ENCODE measurements around the gene ABCA8.
"Not testable (repeated sequence)": the region's sequence is repeated elsewhere in the genome, so short reads cannot be mapped to it uniquely, and the experiment has no call there.

Gene ABCA8, protein sequence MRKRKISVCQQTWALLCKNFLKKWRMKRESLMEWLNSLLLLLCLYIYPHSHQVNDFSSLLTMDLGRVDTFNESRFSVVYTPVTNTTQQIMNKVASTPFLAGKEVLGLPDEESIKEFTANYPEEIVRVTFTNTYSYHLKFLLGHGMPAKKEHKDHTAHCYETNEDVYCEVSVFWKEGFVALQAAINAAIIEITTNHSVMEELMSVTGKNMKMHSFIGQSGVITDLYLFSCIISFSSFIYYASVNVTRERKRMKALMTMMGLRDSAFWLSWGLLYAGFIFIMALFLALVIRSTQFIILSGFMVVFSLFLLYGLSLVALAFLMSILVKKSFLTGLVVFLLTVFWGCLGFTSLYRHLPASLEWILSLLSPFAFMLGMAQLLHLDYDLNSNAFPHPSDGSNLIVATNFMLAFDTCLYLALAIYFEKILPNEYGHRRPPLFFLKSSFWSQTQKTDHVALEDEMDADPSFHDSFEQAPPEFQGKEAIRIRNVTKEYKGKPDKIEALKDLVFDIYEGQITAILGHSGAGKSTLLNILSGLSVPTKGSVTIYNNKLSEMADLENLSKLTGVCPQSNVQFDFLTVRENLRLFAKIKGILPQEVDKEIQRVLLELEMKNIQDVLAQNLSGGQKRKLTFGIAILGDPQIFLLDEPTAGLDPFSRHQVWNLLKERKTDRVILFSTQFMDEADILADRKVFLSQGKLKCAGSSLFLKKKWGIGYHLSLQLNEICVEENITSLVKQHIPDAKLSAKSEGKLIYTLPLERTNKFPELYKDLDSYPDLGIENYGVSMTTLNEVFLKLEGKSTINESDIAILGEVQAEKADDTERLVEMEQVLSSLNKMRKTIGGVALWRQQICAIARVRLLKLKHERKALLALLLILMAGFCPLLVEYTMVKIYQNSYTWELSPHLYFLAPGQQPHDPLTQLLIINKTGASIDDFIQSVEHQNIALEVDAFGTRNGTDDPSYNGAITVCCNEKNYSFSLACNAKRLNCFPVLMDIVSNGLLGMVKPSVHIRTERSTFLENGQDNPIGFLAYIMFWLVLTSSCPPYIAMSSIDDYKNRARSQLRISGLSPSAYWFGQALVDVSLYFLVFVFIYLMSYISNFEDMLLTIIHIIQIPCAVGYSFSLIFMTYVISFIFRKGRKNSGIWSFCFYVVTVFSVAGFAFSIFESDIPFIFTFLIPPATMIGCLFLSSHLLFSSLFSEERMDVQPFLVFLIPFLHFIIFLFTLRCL (N-terminal part only)

DNA sequence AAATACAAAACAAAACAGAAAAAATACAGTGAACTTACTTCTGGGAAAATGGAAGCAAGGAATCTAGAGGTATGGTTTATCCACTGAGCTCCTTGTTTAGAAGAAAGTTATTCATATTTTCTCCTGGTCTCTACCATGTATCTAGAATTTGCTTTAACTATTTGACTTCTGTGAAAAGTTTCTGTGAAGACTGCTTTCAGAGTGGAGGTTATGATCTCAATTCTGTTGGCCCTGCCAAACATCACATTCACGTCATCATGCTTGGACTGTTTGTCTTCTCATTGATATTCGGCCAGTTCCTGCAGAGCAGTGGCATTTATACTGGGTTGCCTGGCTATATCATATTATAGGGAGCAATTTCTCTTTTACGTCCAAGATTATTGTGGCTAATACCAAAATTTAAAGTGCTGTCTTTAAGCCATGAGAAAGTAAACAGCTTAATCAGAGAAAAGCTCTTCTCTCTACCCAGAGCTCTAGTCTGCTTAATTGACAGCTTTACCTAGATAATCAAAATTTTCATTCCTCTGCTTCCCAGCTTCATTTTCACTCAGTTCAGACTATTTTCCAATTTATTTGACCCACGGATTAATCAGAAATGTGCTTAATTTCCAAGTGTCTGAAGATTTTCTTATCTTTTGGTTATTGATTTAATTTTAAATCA is at the start of gene ABCA8:
ABCA8 (minus strand) TSS at position 212 of the 661 bp plus-strand sequence. CDS start 13,358 bp downstream, outside the sequence.
- no peak for DNase-seq (ENCODE audit: low read depth in 4 of 4, low spot score in 1 of 4)

DNA sequence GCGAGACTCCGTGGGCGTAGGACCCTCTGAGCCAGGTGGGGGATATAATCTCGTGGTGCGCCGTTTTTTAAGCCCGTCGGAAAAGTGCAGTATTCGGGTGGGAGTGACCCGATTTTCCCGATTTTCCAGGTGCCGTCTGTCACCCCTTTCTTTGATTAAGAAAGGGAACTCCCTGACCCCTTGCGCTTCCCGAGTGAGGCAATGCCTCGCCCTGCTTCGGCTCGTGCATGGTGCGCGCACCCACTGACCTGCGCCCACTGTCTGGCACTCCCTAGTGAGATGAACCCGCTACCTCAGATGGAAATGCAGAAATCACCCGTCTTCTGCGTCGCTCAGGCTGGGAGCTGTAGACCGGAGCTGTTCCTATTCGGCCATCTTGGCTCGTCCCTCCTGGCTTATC is 49.6 kb upstream of the ABCA8 start:
- not testable (repeated sequence) for DNase-seq (ENCODE audit: low read depth in 4 of 4, low spot score in 1 of 4)

DNA sequence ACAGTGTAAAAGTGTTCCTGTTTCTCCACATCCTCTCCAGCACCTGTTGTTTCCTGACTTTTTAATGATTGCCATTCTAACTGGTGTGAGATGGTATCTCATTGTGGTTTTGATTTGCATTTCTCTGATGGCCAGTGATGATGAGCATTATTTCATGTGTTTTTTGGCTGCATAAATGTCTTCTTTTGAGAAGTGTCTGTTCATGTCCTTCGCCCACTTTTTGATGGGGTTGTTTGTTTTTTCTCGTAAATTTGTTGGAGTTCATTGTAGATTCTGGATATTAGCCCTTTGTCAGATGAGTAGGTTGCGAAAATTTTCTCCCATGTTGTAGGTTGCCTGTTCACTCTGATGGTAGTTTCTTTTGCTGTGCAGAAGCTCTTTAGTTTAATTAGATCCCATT is 44.6 kb upstream of the ABCA8 start:
- not testable (repeated sequence) for DNase-seq (ENCODE audit: low read depth in 4 of 4, low spot score in 1 of 4)

DNA sequence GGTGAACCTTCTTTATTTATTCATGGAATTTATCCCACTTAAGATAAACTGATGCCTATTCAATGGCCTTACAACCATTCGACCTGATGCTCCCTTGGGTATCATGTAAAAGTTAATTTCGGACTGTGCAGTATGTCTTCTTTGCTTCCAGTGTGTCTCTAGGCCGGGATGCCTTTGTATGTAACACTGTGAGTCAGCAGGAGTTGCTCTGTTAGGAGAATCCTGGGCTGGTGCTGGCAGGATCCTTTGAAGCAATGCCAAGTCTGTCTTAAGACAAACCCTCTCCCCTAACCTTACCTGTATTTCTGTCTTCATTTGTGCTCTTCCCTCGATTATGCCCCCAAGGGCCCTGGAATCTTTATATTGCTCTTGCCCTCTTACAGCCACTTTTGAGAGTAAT is 37.9 kb upstream of the ABCA8 start:
- DNase-seq (ENCODE audit: low read depth in 4 of 4, low spot score in 1 of 4) = no peak

DNA sequence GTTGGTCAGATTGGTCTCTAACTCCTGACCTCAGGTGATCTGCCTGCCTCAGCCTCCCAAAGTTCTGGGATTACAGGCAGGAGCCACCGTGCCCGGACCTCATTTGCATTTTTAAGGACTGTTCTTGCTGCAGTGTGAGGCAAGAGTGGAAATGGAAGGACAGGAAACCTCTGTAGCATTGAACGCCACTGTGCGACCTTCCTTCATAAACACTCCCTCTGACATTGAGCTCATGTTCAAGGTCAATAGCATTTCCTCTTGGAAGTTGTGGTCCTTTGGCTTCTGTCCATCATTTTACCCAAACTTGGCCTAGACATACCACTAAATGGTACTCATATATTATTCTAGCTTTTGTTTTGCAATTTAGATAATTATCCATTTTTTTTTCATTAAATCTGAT is 32.8 kb upstream of the ABCA8 start:
- no peak for DNase-seq (ENCODE audit: low read depth in 4 of 4, low spot score in 1 of 4)

DNA sequence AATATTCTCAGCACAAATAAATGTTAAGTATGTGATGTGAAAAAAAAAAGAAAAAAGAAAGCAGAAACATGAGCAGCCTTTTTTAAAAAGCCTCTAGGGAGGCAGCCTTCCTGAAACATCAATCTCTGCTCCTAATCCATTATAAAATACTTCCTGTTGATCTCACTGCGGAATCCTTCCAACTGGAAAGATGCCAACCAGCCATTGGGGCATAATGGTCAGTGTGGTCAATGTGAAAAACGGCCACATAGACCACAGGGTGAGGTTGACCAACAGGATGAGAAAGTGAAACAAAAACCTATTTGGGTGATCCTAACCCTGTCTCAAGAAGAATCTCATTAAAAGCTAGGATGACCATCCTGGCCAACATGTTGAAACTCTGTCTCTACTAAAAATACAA is 26.1 kb upstream of the ABCA8 start:
- DNase-seq (ENCODE audit: low read depth in 4 of 4, low spot score in 1 of 4) = no peak

DNA sequence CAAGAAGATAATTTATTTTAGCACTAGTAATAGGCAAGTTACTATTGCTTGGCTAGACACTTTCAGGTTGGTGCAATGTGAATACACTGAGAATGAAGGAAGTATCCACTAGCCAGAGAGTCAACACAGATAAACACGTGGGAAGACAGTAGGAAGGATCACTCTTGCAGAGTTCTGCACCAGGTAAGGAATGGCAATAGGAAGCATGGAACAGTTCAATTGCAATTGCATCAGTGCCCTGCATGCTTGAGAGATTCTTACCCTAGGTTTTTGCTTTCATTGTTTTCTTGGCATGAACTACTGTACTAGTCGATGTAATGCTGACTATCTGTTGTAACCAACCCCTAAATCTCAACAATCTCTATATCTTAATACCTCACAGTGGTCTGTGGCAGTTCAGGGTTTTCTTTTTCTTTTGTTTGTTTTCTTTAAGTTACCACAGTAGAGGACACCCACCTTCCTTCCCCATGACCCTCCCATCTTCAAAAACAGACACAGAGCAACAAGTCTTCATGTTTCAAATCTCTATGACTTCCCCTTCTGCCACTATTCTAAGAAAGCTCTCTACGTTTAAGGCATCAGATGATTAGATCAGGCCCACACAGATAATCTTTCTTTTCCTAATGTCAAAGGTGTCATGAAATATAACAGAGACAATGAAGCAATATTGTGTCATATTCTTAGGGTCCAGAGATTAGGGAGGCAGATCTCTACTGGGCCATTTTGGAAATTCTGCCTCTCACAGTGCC is 18.1 kb upstream of the ABCA8 start:
- no peak for DNase-seq (ENCODE audit: low read depth in 4 of 4, low spot score in 1 of 4)

DNA sequence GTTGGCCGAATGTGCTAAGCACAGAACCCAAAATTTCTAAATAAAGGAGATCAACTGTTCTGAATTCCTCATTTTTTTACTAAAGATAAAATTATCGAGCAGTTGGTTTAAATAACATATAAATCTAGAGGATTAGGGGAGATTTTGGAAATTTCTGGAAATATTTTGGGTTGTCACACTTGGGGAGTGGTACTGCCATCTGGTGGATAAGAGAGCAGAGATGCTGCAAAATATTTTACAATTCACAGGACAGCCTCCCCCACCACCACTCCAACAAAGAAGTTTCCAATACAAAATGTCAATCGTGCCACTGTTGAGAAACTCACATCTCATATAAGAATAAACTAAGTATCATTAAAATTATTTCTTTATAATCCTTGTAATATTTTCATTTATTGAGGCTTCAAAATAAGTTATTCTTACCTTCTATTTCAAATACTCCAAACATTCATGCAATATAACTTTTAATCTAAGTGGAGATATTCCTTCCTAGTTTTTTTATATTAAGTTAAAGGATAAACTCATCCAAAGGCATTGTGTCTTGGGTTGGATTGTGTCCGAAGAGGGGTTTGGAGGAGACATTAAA is 17.0 kb upstream of the ABCA8 start:
- DNase-seq (ENCODE audit: low read depth in 4 of 4, low spot score in 1 of 4) = no peak

DNA sequence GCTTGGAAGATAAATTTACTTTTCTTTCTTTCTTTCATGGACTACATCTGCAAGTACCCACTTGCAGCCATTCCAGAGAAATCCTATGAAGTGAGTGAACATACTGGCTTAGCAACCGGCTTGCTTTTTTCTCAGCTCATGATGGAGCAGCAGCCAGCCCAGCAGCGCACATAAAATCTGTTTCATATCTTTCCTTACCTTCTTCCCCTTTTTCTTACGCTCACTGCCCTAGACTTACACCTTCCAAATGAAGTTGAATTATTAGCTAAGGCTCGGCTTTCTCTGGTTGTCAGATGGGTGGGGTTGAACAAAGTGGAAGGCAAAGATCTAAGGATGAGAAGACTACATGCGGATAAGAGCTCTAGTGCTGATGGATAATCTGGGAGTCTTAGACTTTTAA is 13.9 kb upstream of the ABCA8 start:
- no peak for DNase-seq (ENCODE audit: low read depth in 4 of 4, low spot score in 1 of 4)

DNA sequence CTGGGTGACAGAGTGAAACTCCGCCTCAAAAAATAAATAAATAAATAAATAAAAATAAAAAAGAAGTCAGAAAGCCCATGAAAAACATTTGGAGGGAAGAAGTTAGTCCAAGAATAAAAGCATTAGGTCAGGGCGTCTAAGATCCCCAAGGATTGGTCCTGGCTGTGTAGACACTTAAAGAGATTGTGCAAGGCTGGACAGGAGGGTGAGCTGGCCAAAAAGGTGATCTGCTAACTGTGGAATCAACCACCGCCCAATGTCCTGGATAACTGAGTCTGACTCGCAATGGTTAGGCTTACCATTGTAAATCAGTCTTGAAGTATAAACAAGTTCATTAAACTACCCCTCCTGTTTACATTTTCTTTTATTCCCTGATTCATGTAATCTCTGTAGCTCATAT is 8.8 kb upstream of the ABCA8 start:
- DNase-seq (ENCODE audit: low read depth in 4 of 4, low spot score in 1 of 4) = no peak

DNA sequence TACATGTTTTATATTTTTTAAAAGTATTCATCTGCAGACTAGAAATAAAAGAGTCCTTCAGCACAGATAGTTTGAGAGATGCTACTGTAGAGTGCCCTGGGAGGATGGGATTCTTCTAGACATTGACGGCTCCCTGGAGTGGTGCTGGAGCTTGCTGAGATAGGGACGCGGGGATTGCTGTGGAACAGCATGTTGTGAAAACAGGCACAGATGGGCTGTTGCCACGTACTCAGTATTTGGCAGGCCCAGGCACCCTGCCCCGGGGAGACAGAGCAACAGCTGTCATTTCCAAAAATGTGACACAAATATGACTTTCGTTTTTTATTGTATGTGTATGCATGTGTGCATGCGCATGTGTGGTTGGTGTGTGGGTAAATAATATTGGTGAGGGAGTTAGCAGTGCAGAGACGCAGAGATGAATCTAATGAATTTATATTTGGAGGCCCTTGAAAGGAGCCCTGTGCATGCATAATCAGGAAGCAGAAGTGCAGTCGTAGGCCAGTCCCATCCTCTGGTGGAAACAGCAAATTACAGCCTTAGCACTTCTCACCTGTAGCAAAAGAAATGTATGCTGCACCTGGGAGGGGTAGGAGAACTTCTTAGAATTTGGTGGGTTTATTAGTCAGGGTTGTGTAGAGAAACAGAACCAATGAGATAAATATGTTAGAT is 6.2 kb upstream of the ABCA8 start:
- no peak for DNase-seq (ENCODE audit: low read depth in 4 of 4, low spot score in 1 of 4)

DNA sequence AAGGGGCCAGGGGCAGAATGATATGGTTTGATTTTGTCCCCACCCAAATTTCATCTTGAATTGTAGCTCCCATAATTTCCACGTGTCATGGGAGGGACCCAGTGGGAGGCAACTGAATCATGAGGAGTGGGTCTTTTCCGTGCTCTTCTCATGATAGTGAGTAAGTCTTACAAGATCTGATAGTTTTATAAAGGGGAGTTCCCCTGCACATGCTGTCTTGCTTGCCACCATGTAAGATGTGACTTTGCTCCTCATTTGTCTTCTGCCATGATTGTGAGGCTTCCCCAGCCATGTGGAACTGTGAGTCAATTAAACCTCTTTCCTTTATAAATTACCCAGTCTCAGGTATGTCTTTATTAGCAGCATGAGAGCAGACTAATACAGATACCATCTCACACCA is 3.9 kb upstream of the ABCA8 start:
- not testable (repeated sequence) for DNase-seq (ENCODE audit: low read depth in 4 of 4, low spot score in 1 of 4)

DNA sequence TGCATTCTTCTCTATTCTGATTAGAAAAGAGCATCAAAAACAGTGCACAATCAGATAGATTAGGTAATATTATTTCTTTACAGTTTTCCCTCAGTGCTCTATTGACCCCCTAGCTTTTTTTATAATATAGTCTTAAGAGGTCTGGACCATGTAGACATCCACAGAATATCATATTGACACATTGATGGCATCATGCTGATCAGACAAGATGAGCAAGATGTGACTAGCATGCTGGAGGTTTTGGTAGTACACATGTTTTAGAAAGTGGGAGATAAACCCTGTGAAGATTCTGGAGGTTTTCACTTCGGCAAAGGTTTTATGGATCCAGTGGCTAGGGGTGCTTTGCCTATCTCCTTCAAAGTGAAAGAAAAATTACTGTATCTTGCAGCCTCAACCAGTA is 2.8 kb upstream of the ABCA8 start:
- no peak for DNase-seq (ENCODE audit: low read depth in 4 of 4, low spot score in 1 of 4)

DNA sequence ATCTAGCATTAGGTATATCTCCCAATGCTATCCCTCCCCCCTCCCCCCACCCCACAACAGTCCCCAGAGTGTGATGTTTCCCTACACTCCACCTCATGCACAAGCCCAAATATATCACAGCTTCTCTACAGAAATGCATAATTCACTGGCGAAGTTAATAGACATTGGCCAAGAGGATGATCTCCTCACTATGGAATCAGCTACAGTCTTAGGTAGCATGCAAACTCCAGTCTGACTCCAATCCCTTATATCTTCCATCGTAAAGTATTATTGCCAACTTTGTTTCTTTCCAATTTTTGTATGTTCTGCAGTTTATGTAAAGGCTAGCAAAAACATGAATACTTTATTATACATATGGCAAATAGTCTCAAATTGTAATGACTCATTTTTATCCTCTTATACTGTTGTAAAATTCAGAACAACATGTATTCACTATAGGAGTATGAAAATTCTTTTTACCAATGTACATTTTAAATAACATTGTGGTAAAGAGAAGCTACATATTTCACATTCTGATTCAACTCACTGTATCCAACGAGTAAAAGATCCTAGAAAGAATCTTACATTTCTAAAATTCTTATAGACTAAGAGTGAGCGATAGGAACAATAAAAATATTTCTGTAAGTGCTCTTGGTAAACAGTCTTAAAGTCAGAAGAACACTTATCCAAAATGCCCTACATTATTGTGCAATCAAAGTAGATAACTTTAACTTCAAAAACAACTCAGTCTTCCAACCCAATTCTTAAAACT is 871 bp downstream of the ABCA8 start:
- DNase-seq (ENCODE audit: low read depth in 4 of 4, low spot score in 1 of 4) = no peak

DNA sequence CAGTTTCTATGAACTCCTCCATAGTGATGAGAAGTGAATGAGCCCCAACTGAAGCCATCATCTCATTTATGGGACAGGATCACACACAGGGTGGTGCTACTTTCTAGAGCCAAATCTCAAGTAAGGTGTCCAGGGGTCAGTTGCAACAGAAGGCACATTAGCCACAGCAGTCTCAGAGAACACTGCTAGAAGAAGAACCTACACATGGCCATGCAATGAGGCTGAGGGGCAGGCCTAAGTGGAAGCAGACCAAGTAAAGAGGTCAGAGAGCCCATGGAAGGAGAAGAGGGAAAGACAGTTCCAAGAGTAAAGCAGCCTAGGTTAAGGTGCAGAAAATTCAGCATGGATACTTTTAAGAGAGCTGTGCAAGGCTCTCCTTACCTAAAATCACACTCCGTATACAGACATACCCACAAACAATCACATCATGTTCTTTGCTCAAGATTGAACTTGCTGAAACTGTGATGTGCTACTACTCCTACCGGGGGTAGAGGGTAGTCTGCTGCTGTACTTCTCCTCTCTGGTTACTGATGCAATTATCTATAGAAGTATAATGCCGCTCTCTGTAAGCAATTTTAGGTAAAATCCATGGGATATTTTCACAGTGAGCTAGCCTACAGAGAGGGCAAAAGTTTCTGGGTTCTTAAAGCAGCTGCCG is 1.7 kb downstream of the ABCA8 start:
- DNase-seq (ENCODE audit: low read depth in 4 of 4, low spot score in 1 of 4) = no peak

DNA sequence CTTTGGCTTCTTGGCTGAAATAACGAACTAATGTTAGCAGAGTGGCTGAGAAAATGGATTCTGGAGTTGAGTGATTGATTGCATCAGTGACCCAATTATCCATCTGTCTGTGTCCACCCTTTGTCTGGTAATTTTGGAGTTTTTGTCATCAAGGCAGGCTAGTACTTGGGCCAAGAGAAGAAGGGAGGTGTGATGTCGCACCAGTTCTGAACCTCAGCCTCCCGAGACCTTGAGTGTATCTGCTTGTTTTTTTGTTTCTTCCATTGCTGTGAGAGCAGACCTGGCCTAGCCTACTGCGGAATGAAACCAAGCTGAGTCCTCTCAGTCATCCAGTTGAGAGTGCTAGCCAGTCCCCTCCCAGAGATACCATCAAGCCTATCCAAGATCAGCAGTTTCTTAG is 4.5 kb downstream of the ABCA8 start:
- no peak for DNase-seq (ENCODE audit: low read depth in 4 of 4, low spot score in 1 of 4)

DNA sequence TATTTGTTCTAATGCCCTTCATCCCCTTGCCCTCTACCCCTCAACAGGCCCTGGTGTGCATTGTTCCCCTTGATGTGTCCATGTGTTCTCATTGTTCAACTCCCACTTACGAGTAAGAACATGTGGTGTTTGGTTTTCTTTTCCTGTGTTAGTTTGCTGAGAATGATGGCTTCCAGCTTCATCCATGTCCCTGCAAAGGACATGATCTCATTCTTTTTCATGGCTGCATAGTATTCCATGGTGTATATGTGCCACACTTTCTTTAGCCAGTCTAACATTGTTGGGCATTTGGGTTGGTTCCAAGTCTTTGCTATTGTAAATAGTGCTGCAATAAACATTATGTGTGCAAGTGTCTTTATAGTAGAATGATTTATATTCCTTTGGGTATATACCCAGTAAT is 7.3 kb downstream of the ABCA8 start:
- not testable (repeated sequence) for DNase-seq (ENCODE audit: low read depth in 4 of 4, low spot score in 1 of 4)

DNA sequence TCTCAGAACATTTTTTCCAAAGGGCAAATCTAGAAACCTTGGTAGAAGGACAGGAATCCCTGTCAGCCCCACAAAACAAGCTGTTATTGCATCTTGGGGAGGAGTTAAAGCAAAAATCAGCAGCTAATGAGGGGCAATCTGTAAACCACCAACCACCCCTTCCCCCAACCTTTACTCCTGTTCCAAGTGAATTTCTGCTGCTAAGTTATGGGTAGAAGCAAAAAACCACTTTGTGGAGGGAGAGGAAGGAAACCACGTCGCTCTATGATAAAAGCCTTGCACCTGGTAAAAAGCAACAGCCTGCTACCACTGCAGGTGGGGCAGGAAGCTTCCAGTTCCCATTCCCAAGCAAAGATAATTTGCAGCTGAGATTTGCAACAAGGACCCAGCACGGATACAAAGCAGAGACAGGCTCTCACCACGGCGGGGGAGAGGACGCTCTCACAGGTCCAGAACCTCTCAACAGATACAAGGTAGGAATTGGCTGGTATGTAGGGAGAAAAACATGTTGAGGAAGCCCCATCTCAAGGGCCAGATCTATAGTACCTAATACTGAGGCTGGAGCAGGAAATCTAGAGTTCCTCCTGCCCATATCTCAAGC is 10.7 kb downstream of the ABCA8 start:
- no peak for DNase-seq (ENCODE audit: low read depth in 4 of 4, low spot score in 1 of 4)

All from stimulated activated CD4-positive, alpha-beta T cell treated with anti-CD3 and anti-CD28 coated beads, Interleukin-1b, Interleukin-23, amount 100 ng/mL, for 24 hours (primary cell).